Measurements from ENCODE around the gene ZNF70. TPM values are rescaled to one million over a fixed set of nuclear protein-coding genes. Genes with fewer than 3 reads are reported as not detected.
A peak's percentile ranks its signal among the peaks of the same experiment; 100 is the strongest.
"Not testable (repeated sequence)": the region's sequence is repeated elsewhere in the genome, so short reads cannot be mapped to it uniquely, and the experiment has no call there.

ZNF70 gene
- total RNA-seq, 1 donor from 2014 or later: 3.0 TPM

- intact Hi-C loops (cut with DNase I): no loop called here
- no peak for DNase-seq (ENCODE audit: low spot score)
Measured at GRCh38 chr22:23737696-23738095, 13.2 kb downstream of the ZNF70 start.

GRCh38 chr22:23728108-23728507, 22.8 kb downstream of the ZNF70 start:
- DNase-seq (ENCODE audit: low spot score); intact Hi-C loops (cut with DNase I): not testable (repeated sequence)

GRCh38 chr22:23722724-23723123, 28.2 kb downstream of the ZNF70 start:
- DNase-seq (ENCODE audit: low spot score): no peak
- intact Hi-C loops (cut with DNase I): no loop called here

- intact Hi-C loops (cut with DNase I): no loop called here
- no peak for DNase-seq (ENCODE audit: low spot score)
Measured at GRCh38 chr22:23722160-23722559, 28.8 kb downstream of the ZNF70 start.

- intact Hi-C loops (cut with DNase I): no loop called here
- no peak for DNase-seq (ENCODE audit: low spot score)
Measured at GRCh38 chr22:23720855-23721254, 30.1 kb downstream of the ZNF70 start.

GRCh38 chr22:23718371-23719165, 32.3 kb downstream of the ZNF70 start:
- intact Hi-C loops (cut with DNase I): no loop called here
- DNase-seq (ENCODE audit: low spot score): no peak

- intact Hi-C loops (cut with DNase I): no loop called here
- DNase-seq (ENCODE audit: low spot score): peak; percentile 95
Measured at GRCh38 chr22:23716811-23717801, 33.8 kb downstream of the ZNF70 start.

- DNase-seq (ENCODE audit: low spot score): no peak
- intact Hi-C loops (cut with DNase I): no loop called here
Measured at GRCh38 chr22:23715806-23716375, 35.0 kb downstream of the ZNF70 start.

- no peak for DNase-seq (ENCODE audit: low spot score)
- intact Hi-C loops (cut with DNase I): no loop called here
Measured at GRCh38 chr22:23714596-23715578, 36.0 kb downstream of the ZNF70 start.

- intact Hi-C loops (cut with DNase I): no loop called here
- DNase-seq (ENCODE audit: low spot score): no peak
Measured at GRCh38 chr22:23713696-23714595, 37.0 kb downstream of the ZNF70 start.

GRCh38 chr22:23712256-23712655, 38.7 kb downstream of the ZNF70 start:
- DNase-seq (ENCODE audit: low spot score): no peak
- intact Hi-C loops (cut with DNase I): no loop called here

- intact Hi-C loops (cut with DNase I): no loop called here
- DNase-seq (ENCODE audit: low spot score): no peak
Measured at GRCh38 chr22:23709107-23709506, 41.8 kb downstream of the ZNF70 start.

GRCh38 chr22:23708270-23708669, 42.6 kb downstream of the ZNF70 start:
- DNase-seq (ENCODE audit: low spot score): no peak

GRCh38 chr22:23705358-23705757, 45.6 kb downstream of the ZNF70 start:
- intact Hi-C loops (cut with DNase I): no loop called here
- no peak for DNase-seq (ENCODE audit: low spot score)

More at GRCh38 chr22:23708270-23708669, 42.6 kb downstream of the ZNF70 start:
- intact Hi-C loops (cut with DNase I): no loop called here

GRCh38 chr22:23704829-23705228, 46.1 kb downstream of the ZNF70 start:
- intact Hi-C loops (cut with DNase I): no loop called here
- DNase-seq (ENCODE audit: low spot score): no peak

GRCh38 chr22:23704062-23704461, 46.9 kb downstream of the ZNF70 start:
- no peak for DNase-seq (ENCODE audit: low spot score)
- intact Hi-C loops (cut with DNase I): no loop called here

GRCh38 chr22:23700706-23701105, 50.2 kb downstream of the ZNF70 start:
- no peak for DNase-seq (ENCODE audit: low spot score)
- intact Hi-C loops (cut with DNase I): no loop called here

GRCh38 chr22:23698673-23699235, 52.2 kb downstream of the ZNF70 start:
- no peak for DNase-seq (ENCODE audit: low spot score)
- intact Hi-C loops (cut with DNase I): no loop called here
